ENCODE measurements around the gene ITGB3BP. TPM values are rescaled to one million over a fixed set of nuclear protein-coding genes. Genes with fewer than 3 reads are reported as not detected.

The ITGB3BP gene
- total and polyA plus RNA-seq, 4 donors, result 7.2 to 23.8 (median 20.6) TPM

DNA sequence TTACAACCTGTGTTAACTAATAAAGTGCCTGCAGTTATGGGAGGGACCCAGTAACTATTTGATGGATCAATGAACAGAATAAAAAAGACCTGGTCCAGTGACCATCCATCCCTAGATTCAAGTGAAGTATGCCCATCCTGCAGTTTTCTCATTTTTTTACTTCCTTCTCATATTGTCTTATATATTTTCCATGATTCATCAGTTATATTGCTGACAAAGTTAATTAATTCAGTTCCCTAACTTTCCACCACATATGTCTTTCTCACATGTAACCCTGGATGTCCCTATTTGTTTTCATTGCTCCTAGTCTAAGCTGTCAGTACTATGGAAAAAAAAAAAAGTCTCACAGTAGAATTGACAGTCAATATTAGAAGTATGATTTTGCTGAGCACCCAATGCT lies 64.3 kb downstream of the ITGB3BP start:
- Histone ChIP-seq H3K36me3 (ENCODE audit: control insufficient read depth in 1 of 2, insufficient read depth in 2 of 2, low read length in 1 of 2) (no peaks in the 10 kb centered on the region), H3K4me1 (ENCODE audit: control insufficient read depth in 1 of 2, insufficient read depth in 2 of 2, low read length in 2 of 2) (no peaks in the 10 kb centered on the region), H3K27me3 (ENCODE audit: control insufficient read depth in 1 of 2, insufficient read depth in 2 of 2, low read length in 1 of 2) (no peaks in the 10 kb centered on the region), H3K27ac (ENCODE audit: low read depth in 1 of 2, low read length in 2 of 2) (no peak overlapping the region), H3K4me3 (ENCODE audit: low read length in 2 of 2) (no peak overlapping the region), H3K9me3 (ENCODE audit: control insufficient read depth, low read length) (no peaks in the 10 kb centered on the region)
- intact Hi-C loops (cut with DNase I), result no loop called here
- no peak for ATAC-seq (ENCODE audit: low FRiP score)
- DNase-seq, result no peak

DNA sequence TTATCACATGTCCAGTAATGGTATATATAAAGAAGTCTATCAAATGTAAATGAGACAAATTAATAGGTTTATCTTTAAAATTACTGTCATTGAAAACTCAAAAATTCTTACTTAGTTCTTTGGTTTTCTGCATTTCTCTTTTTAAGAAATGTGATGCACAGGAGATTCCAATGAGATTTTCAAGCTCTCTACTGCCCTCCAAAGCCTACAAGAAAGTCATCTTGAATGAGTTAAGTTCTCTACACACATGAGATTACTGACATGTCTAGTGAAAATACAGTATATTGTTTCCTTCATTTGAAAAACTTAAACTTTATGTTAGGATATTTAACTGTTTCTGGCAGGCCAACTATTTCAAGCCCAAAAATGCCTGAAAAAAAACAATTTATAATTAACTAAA lies 68.8 kb downstream of the ITGB3BP start:
- H3K27ac ChIP-seq (ENCODE audit: low read depth in 1 of 2, low read length in 2 of 2), result no peak overlapping the region
- no peaks in the 10 kb centered on the region for H3K27me3 ChIP-seq (ENCODE audit: control insufficient read depth in 1 of 2, insufficient read depth in 2 of 2, low read length in 1 of 2)
- no peaks in the 10 kb centered on the region for H3K9me3 ChIP-seq (ENCODE audit: control insufficient read depth, low read length)
- no peak for ATAC-seq (ENCODE audit: low FRiP score)
- no peaks in the 10 kb centered on the region for H3K4me1 ChIP-seq (ENCODE audit: control insufficient read depth in 1 of 2, insufficient read depth in 2 of 2, low read length in 2 of 2)
- no peaks in the 10 kb centered on the region for H3K36me3 ChIP-seq (ENCODE audit: control insufficient read depth in 1 of 2, insufficient read depth in 2 of 2, low read length in 1 of 2)
- intact Hi-C loops (cut with DNase I), result no loop called here
- DNase-seq, result no peak
- H3K4me3 ChIP-seq (ENCODE audit: low read length in 2 of 2), result no peak overlapping the region

DNA sequence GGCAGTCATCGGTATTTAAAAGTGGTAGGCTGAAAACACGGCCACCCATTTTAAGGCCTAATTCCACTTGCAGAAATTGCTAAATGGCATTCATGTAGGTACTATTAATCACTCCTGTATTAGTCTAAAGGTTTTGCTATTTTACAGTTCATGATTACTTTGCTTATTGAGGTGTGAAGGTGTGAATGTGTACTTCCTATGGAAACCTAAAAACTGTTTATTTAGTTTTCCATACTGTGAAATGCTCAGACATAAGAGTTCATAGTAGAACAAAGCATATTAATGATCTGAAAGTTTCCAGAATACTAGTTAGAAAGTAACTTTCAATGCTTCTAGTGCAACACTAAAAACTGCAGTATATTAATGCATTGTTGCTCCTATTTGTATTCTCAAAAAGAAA lies 69.8 kb downstream of the ITGB3BP start:
- WGBS, 2 donors, result 94 to 98% methylated on average over 2 of the region's 2 CpGs
- intact Hi-C loops (cut with DNase I), result no loop called here
- Histone ChIP-seq H3K27me3 (ENCODE audit: control insufficient read depth in 1 of 2, insufficient read depth in 2 of 2, low read length in 1 of 2) (no peaks in the 10 kb centered on the region), H3K27ac (ENCODE audit: low read depth in 1 of 2, low read length in 2 of 2) (no peak overlapping the region), H3K4me1 (ENCODE audit: control insufficient read depth in 1 of 2, insufficient read depth in 2 of 2, low read length in 2 of 2) (no peaks in the 10 kb centered on the region), H3K36me3 (ENCODE audit: control insufficient read depth in 1 of 2, insufficient read depth in 2 of 2, low read length in 1 of 2) (no peaks in the 10 kb centered on the region), H3K4me3 (ENCODE audit: low read length in 2 of 2) (no peak overlapping the region), H3K9me3 (ENCODE audit: control insufficient read depth, low read length) (no peaks in the 10 kb centered on the region)
- ATAC-seq (ENCODE audit: low FRiP score), result no peak
- DNase-seq, result no peak

- Histone ChIP-seq H3K27ac (ENCODE audit: low read depth in 1 of 2, low read length in 2 of 2) (no peak overlapping the region), H3K36me3 (ENCODE audit: control insufficient read depth in 1 of 2, insufficient read depth in 2 of 2, low read length in 1 of 2) (no peaks in the 10 kb centered on the region), H3K4me3 (ENCODE audit: low read length in 2 of 2) (no peak overlapping the region), H3K9me3 (ENCODE audit: control insufficient read depth, low read length) (no peaks in the 10 kb centered on the region), H3K4me1 (ENCODE audit: control insufficient read depth in 1 of 2, insufficient read depth in 2 of 2, low read length in 2 of 2) (no peaks in the 10 kb centered on the region), H3K27me3 (ENCODE audit: control insufficient read depth in 1 of 2, insufficient read depth in 2 of 2, low read length in 1 of 2) (no peaks in the 10 kb centered on the region)
- DNase-seq (no peak), ATAC-seq (ENCODE audit: low FRiP score) (no peak)
- intact Hi-C loops (cut with DNase I), result no loop called here
- 93 to 94% methylated on average over 1 of the region's 1 CpG for WGBS, 2 donors
Observed at GRCh38 chr1:63450416-63450815, 72.6 kb downstream of the ITGB3BP start.

GRCh38 chr1:63448731-63449246 lies 74.2 kb downstream of the ITGB3BP start:
- no peak overlapping the region for H3K27ac ChIP-seq (ENCODE audit: low read depth in 1 of 2, low read length in 2 of 2)
- no peak for DNase-seq
- H3K36me3 ChIP-seq (ENCODE audit: control insufficient read depth in 1 of 2, insufficient read depth in 2 of 2, low read length in 1 of 2), result no peaks in the 10 kb centered on the region
- intact Hi-C loops (cut with DNase I), result no loop called here
- H3K27me3 ChIP-seq (ENCODE audit: control insufficient read depth in 1 of 2, insufficient read depth in 2 of 2, low read length in 1 of 2), result no peaks in the 10 kb centered on the region
- 85 to 88% methylated on average over 3 of the region's 3 CpGs for WGBS, 2 donors
- H3K9me3 ChIP-seq (ENCODE audit: control insufficient read depth, low read length), result no peaks in the 10 kb centered on the region
- H3K4me1 ChIP-seq (ENCODE audit: control insufficient read depth in 1 of 2, insufficient read depth in 2 of 2, low read length in 2 of 2), result no peaks in the 10 kb centered on the region
- H3K4me3 ChIP-seq (ENCODE audit: low read length in 2 of 2), result no peak overlapping the region
- no peak for ATAC-seq (ENCODE audit: low FRiP score)

- DNase-seq, result no peak
- Histone ChIP-seq H3K4me3 (ENCODE audit: low read length in 2 of 2) (no peak overlapping the region), H3K4me1 (ENCODE audit: control insufficient read depth in 1 of 2, insufficient read depth in 2 of 2, low read length in 2 of 2) (no peaks in the 10 kb centered on the region), H3K9me3 (ENCODE audit: control insufficient read depth, low read length) (no peaks in the 10 kb centered on the region), H3K36me3 (ENCODE audit: control insufficient read depth in 1 of 2, insufficient read depth in 2 of 2, low read length in 1 of 2) (no peaks in the 10 kb centered on the region), H3K27me3 (ENCODE audit: control insufficient read depth in 1 of 2, insufficient read depth in 2 of 2, low read length in 1 of 2) (no peaks in the 10 kb centered on the region), H3K27ac (ENCODE audit: low read depth in 1 of 2, low read length in 2 of 2) (no peak overlapping the region)
- intact Hi-C loops (cut with DNase I), result no loop called here
- no peak for ATAC-seq (ENCODE audit: low FRiP score)
Observed at GRCh38 chr1:63442141-63442475, 80.9 kb downstream of the ITGB3BP start.

DNA sequence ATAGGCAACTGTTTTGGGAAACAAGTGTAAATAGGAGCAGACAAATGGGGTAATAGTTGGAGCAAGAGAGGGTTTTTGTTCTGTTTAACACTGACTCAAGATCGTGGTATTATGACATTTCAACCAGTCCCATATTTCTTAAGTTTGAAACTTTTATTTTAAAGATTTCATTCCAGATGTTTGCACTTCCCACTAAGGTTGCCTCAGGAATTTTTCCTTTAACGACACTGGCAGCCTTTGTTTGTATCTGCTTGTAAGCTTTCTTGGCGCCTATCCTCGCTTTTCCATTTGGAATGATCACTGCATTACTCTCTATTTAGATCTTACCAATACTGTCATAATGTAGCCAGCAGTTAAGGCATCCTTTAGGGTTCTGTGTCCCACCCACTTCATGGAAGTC lies 87.9 kb downstream of the ITGB3BP start:
- Histone ChIP-seq H3K36me3 (ENCODE audit: control insufficient read depth in 1 of 2, insufficient read depth in 2 of 2, low read length in 1 of 2) (no peaks in the 10 kb centered on the region), H3K27ac (ENCODE audit: low read depth in 1 of 2, low read length in 2 of 2) (no peak overlapping the region), H3K27me3 (ENCODE audit: control insufficient read depth in 1 of 2, insufficient read depth in 2 of 2, low read length in 1 of 2) (no peaks in the 10 kb centered on the region), H3K4me1 (ENCODE audit: control insufficient read depth in 1 of 2, insufficient read depth in 2 of 2, low read length in 2 of 2) (no peaks in the 10 kb centered on the region), H3K4me3 (ENCODE audit: low read length in 2 of 2) (no peak overlapping the region), H3K9me3 (ENCODE audit: control insufficient read depth, low read length) (no peaks in the 10 kb centered on the region)
- WGBS, 2 donors, result 76 to 80% methylated on average over 4 of the region's 4 CpGs
- DNase-seq (no peak), ATAC-seq (ENCODE audit: low FRiP score) (no peak)
- intact Hi-C loops (cut with DNase I), result no loop called here

DNA sequence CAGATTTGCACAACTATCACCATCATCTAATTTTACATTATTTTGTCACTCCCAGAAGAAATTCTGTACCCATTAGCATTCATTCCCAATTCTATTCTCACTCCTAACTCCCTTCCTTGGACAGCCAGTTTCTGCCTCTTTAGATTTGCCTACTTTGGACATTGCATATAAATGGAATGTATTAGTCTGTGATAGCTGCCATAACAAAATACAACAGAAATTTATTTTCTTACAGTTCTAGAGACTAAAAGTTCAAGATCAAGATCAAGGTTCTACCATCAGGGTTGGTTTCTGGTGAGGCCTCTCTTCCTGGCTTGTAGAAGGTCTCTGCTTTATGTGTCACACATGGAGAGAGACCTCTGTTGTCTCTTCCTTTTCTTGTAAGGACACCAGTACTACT lies 93.7 kb downstream of the ITGB3BP start:
- H3K4me1 ChIP-seq (ENCODE audit: control insufficient read depth in 1 of 2, insufficient read depth in 2 of 2, low read length in 2 of 2), result no peaks in the 10 kb centered on the region
- no peak for ATAC-seq (ENCODE audit: low FRiP score)
- no peaks in the 10 kb centered on the region for H3K9me3 ChIP-seq (ENCODE audit: control insufficient read depth, low read length)
- DNase-seq, result no peak
- intact Hi-C loops (cut with DNase I), result no loop called here
- no peaks in the 10 kb centered on the region for H3K27me3 ChIP-seq (ENCODE audit: control insufficient read depth in 1 of 2, insufficient read depth in 2 of 2, low read length in 1 of 2)
- H3K36me3 ChIP-seq (ENCODE audit: control insufficient read depth in 1 of 2, insufficient read depth in 2 of 2, low read length in 1 of 2), result peaks cover 0 to 4% of the 10 kb centered on the region in 2 donors
- no peak overlapping the region for H3K4me3 ChIP-seq (ENCODE audit: low read length in 2 of 2)
- H3K27ac ChIP-seq (ENCODE audit: low read depth in 1 of 2, low read length in 2 of 2), result no peak overlapping the region

- Histone ChIP-seq H3K4me1 (ENCODE audit: control insufficient read depth in 1 of 2, insufficient read depth in 2 of 2, low read length in 2 of 2) (no peaks in the 10 kb centered on the region), H3K27ac (ENCODE audit: low read depth in 1 of 2, low read length in 2 of 2) (no peak overlapping the region), H3K36me3 (ENCODE audit: control insufficient read depth in 1 of 2, insufficient read depth in 2 of 2, low read length in 1 of 2) (peaks cover 0 to 4% of the 10 kb centered on the region in 2 donors), H3K4me3 (ENCODE audit: low read length in 2 of 2) (no peak overlapping the region), H3K27me3 (ENCODE audit: control insufficient read depth in 1 of 2, insufficient read depth in 2 of 2, low read length in 1 of 2) (no peaks in the 10 kb centered on the region), H3K9me3 (ENCODE audit: control insufficient read depth, low read length) (no peaks in the 10 kb centered on the region)
- DNase-seq (no peak), ATAC-seq (ENCODE audit: low FRiP score) (no peak)
- intact Hi-C loops (cut with DNase I), result no loop called here
Observed at GRCh38 chr1:63428815-63429214, 94.2 kb downstream of the ITGB3BP start.

- H3K4me3 ChIP-seq (ENCODE audit: low read length in 2 of 2), result no peak overlapping the region
- no peak overlapping the region for H3K27ac ChIP-seq (ENCODE audit: low read depth in 1 of 2, low read length in 2 of 2)
- DNase-seq (no peak), ATAC-seq (ENCODE audit: low FRiP score) (no peak)
- no peaks in the 10 kb centered on the region for H3K9me3 ChIP-seq (ENCODE audit: control insufficient read depth, low read length)
- H3K4me1 ChIP-seq (ENCODE audit: control insufficient read depth in 1 of 2, insufficient read depth in 2 of 2, low read length in 2 of 2), result no peaks in the 10 kb centered on the region
- intact Hi-C loops (cut with DNase I), result no loop called here
- H3K36me3 ChIP-seq (ENCODE audit: control insufficient read depth in 1 of 2, insufficient read depth in 2 of 2, low read length in 1 of 2), result peaks cover 0 to 3% of the 10 kb centered on the region in 2 donors
- WGBS, 2 donors, result 97 to 99% methylated on average over 2 of the region's 2 CpGs
- no peaks in the 10 kb centered on the region for H3K27me3 ChIP-seq (ENCODE audit: control insufficient read depth in 1 of 2, insufficient read depth in 2 of 2, low read length in 1 of 2)
Observed at GRCh38 chr1:63423649-63424048, 99.4 kb downstream of the ITGB3BP start.

Measured in aorta (tissue), 5 donors.